ENCODE measurements around the gene VPS45.

DNA sequence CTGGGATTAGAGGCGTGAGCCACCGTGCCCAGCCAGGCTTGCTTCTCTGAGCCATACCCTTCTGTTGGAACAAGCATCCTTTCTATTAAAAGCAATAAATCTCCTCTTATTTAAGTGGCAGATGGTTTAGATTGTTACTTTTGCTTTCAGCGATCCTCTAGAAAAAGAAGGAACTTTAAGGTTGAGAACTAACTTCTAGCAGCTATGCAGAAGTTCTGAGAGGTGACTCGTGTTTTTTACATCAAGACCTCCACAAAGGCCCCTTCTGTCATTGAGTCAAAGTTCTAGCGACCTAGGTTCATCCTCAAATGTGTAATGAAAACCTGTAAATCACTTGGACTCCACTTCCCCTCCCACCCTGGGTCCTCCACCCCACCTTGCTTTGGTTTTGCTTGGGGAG is 112.9 kb downstream of the VPS45 start:
- TF ChIP-seq NFE2L1 (CRISPR knock-in tag; IDR thresholded peaks at IDR 0.05) = no peak
- TF ChIP-seq, protein P1, sequence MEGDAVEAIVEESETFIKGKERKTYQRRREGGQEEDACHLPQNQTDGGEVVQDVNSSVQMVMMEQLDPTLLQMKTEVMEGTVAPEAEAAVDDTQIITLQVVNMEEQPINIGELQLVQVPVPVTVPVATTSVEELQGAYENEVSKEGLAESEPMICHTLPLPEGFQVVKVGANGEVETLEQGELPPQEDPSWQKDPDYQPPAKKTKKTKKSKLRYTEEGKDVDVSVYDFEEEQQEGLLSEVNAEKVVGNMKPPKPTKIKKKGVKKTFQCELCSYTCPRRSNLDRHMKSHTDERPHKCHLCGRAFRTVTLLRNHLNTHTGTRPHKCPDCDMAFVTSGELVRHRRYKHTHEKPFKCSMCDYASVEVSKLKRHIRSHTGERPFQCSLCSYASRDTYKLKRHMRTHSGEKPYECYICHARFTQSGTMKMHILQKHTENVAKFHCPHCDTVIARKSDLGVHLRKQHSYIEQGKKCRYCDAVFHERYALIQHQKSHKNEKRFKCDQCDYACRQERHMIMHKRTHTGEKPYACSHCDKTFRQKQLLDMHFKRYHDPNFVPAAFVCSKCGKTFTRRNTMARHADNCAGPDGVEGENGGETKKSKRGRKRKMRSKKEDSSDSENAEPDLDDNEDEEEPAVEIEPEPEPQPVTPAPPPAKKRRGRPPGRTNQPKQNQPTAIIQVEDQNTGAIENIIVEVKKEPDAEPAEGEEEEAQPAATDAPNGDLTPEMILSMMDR (IDR thresholded peaks at IDR 0.05) = no peak
- no peak for TF ChIP-seq ELF4 (CRISPR knock-in tag; IDR thresholded peaks at IDR 0.05; ENCODE audit: low read depth)

All from WTC11 (cell line).